Prostate gland (tissue), 2 donors: ENCODE data around the gene URGCP. TPM values are rescaled to one million over a fixed set of nuclear protein-coding genes. Genes with fewer than 3 reads are reported as not detected.

Experiments
- DNase-seq: peaks from one replicate; pipeline ENCODE4 v3.0.0-alpha.2; 2019; ENCODE audit warnings: low spot score
- H3K27ac ChIP-seq, 2 donors: fragments of 200-600 bp; sonication (generic); 2 replicates each; pipeline ENCODE4 v1.5.1; 2017 to 2019
- H3K27me3 ChIP-seq: fragments of 200-600 bp; sonication (generic); replicated peaks from 2 replicates; pipeline ENCODE4 v1.5.1; 2019; ENCODE audit not compliant: insufficient read depth
- H3K36me3 ChIP-seq, 2 donors: fragments of 200-600 bp; sonication (generic); 1 replicate in 1 of 2; 2 replicates in 1 of 2; pipeline versions ENCODE4 v1.5.1 to v1.8.1; 2017 to 2019
- H3K4me1 ChIP-seq: fragments of 200-600 bp; sonication (generic); replicated peaks from 2 replicates; pipeline ENCODE4 v1.5.1; 2019
- H3K4me3 ChIP-seq, 2 donors: fragments of 200-600 bp; sonication (generic); 2 replicates each; pipeline ENCODE4 v1.5.1; 2017 to 2019
- H3K9me3 ChIP-seq: fragments of 200-600 bp; sonication (generic); 2 replicates; pipeline ENCODE4 v1.5.1; 2017
- CTCF ChIP-seq, 4 experiments: fragments of 200-600 bp in 2 of 4; fragments of 450-650 bp in 2 of 4; sonication (generic) in 2 of 4; IDR thresholded peaks; 1 replicate in 3 of 4; 2 replicates in 1 of 4; pipeline ENCODE4 v1.5.1; 2016 to 2019; ENCODE audit warnings: antibody characterized with exemption in 4 of 4, mild to moderate bottlenecking in 2 of 4, moderate library complexity in 2 of 4
- POLR2A ChIP-seq: fragments of 450-650 bp; IDR thresholded peaks from one replicate; pipeline ENCODE4 v1.6.1; 2016; ENCODE audit warnings: antibody characterized with exemption, mild to moderate bottlenecking
- POLR2AphosphoS5 ChIP-seq: sonication (generic); formaldehyde crosslinking; IDR thresholded peaks from one replicate; pipeline ENCODE4 v1.6.1; 2017; ENCODE audit warnings: antibody characterized with exemption
- WGBS: methylation state at CpG from one replicate; pipeline ENCODE4 v1.1.5; 2018; 5-methylcytosine and 5-hydroxymethylcytosine counted together
- intact Hi-C: fragments of 100-400 bp; cut with DNase I; formaldehyde crosslinking; loops from one replicate; pipeline ENCODE4 v1.14.2; 2022
- total RNA-seq, 2 donors: library from RNA; depleted of rRNA; stranded (reverse); fragments of >200 nt; gene quantifications; one replicate each; pipeline ENCODE4 v1.1.0, GENCODE V29; 2016

Gene URGCP
- total RNA-seq, 2 donors from 2014 or later, result 22.2 to 30.8 TPM

- 88% methylated on average over 29 of the region's 29 CpGs for WGBS
- no peaks in the 10 kb centered on the region for H3K9me3 ChIP-seq
- H3K27ac ChIP-seq, result no peak overlapping the region
- H3K36me3 ChIP-seq, result peaks cover 5 to 16% of the 10 kb centered on the region in 2 donors
- no peak overlapping the region for H3K4me3 ChIP-seq
- no peak for DNase-seq
- TF ChIP-seq POLR2AphosphoS5, result no peak
- TF ChIP-seq POLR2A, result no peak
- no peak for TF ChIP-seq CTCF (IDR thresholded peaks at IDR 0.05)
- peaks cover 3% of the 10 kb centered on the region for H3K4me1 ChIP-seq
- intact Hi-C loops, result no loop called here
- H3K27me3 ChIP-seq, result no peaks in the 10 kb centered on the region
Measured at GRCh38 chr7:43876976-43877745, 29.2 kb downstream of the URGCP start.

DNA sequence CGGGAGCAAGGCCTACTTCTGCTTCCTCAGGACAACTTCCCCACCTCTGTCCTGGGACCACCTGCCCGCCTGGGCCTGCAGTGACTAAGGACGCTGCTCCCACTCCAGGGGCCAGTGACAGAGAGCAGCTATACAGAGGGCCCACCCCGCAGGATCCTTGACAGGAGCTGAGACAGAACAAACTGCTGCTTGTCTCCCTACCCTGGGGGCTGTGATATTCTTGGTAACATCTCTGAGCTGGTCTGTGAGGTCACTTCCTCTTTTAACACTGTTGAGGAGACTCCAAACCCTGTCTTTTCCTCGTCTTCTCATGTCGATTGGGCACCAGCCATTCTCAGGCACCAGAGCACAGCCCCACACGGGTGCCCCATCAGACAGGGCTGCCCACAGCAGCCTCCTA is 30.2 kb downstream of the URGCP start:
- TF ChIP-seq POLR2AphosphoS5 (no peak), POLR2A (no peak), CTCF (IDR thresholded peaks at IDR 0.05) (no peak)
- Histone ChIP-seq H3K4me3 (no peak overlapping the region), H3K9me3 (no peaks in the 10 kb centered on the region), H3K4me1 (peaks cover 3% of the 10 kb centered on the region), H3K36me3 (peaks cover 5 to 16% of the 10 kb centered on the region in 2 donors), H3K27me3 (no peaks in the 10 kb centered on the region), H3K27ac (no peak overlapping the region)
- intact Hi-C loops, result no loop called here
- 93% methylated on average over 7 of the region's 7 CpGs for WGBS
- no peak for DNase-seq

DNA sequence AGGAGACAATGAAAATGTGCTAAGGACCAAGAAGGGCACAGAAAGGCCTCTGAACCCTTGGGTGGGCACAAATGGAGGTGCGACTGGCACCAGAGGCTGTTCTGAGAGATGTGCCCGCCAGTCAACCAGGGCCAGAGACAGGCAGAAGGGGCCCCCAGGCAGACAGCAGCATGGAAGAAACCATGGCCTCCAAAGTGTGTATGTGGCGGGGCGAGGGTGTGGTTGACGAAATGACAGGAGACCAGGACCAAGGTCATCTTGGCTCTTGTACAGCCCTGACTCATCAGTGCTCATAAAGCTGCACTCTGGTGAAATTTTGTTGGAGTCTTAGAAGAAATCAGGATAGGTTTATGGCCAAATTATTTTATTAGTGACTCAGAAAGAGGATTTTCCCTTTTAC is 33.1 kb downstream of the URGCP start:
- 80% methylated on average over 5 of the region's 5 CpGs for WGBS
- Histone ChIP-seq H3K4me1 (no peaks in the 10 kb centered on the region), H3K4me3 (no peak overlapping the region), H3K36me3 (peaks cover 0 to 11% of the 10 kb centered on the region in 2 donors), H3K27me3 (no peaks in the 10 kb centered on the region), H3K27ac (peak overlapping the region; percentile 41 to 56), H3K9me3 (no peaks in the 10 kb centered on the region)
- intact Hi-C loops, result no loop called here
- no peak for DNase-seq
- no peak for TF ChIP-seq CTCF (IDR thresholded peaks at IDR 0.05)
- TF ChIP-seq POLR2A, result no peak
- TF ChIP-seq POLR2AphosphoS5, result no peak

GRCh38 chr7:43872406-43873110 is 33.8 kb downstream of the URGCP start:
- no peak for DNase-seq
- peaks cover 0 to 4% of the 10 kb centered on the region in 2 donors for H3K36me3 ChIP-seq
- 21% methylated on average over 7 of the region's 7 CpGs for WGBS
- intact Hi-C loops, result no loop called here
- no peak for TF ChIP-seq POLR2AphosphoS5
- TF ChIP-seq POLR2A, result no peak
- TF ChIP-seq CTCF (IDR thresholded peaks at IDR 0.05), result no peak
- no peaks in the 10 kb centered on the region for H3K27me3 ChIP-seq
- peak overlapping the region; percentile 41 to 56 for H3K27ac ChIP-seq
- H3K9me3 ChIP-seq, result no peaks in the 10 kb centered on the region
- no peak overlapping the region for H3K4me3 ChIP-seq
- H3K4me1 ChIP-seq, result no peaks in the 10 kb centered on the region
